Stimulated activated CD4-positive, alpha-beta T cell treated with anti-CD3 and anti-CD28 coated beads, Interleukin-1b, Interleukin-23, amount 100 ng/mL, for 24 hours (primary cell): ENCODE data around the gene LCNL1.
"Not testable (repeated sequence)": the region's sequence is repeated elsewhere in the genome, so short reads cannot be mapped to it uniquely, and the experiment has no call there.

Experiments
- DNase-seq, 4 experiments: peaks; one replicate each; pipeline ENCODE4 v3.0.0-alpha.2; 2020; ENCODE audit warnings: low read depth in 4 of 4, low spot score in 1 of 4

Gene LCNL1

DNA sequence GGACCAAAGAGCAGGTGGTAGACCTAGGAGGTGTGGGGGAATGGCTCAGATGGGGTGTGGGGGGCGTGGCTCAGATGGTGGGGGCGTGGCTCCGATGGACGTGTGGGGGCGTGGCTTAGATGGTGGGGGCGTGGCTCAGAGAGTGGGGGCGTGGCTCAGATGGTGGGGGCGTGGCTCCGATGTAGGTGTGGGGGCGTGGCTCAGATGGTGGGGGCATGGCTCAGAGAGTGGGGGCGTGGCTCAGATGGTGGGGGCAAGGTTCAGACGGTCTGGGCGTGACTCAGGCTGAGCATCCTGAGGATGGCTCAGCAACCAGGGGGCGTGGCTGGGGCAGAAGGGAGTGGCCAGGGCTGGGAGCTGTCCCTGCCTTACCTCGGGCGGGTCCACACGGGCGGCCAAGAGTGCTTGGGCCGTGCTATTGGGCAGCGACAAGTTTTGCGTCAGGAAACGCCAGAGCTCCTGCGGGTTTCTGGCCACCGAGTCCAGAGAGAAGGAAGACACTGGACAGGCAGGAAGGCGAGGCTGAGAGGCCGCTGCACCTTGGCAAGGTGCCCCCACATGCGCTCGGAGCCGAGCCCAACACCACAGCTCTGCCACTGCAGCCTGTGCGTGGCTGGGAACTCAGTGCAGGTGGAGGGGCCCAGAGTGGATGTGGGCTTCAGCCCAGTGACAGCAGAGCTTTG is 39.3 kb downstream of the LCNL1 start:
- peak; percentile 49 to 81 (median 58) for DNase-seq

- DNase-seq = no peak
These were observed 39.8 kb downstream of the LCNL1 start for GRCh38 chr9:137022662-137023008.

- DNase-seq = no peak
These were observed 40.4 kb downstream of the LCNL1 start for GRCh38 chr9:137023157-137023556.

DNA sequence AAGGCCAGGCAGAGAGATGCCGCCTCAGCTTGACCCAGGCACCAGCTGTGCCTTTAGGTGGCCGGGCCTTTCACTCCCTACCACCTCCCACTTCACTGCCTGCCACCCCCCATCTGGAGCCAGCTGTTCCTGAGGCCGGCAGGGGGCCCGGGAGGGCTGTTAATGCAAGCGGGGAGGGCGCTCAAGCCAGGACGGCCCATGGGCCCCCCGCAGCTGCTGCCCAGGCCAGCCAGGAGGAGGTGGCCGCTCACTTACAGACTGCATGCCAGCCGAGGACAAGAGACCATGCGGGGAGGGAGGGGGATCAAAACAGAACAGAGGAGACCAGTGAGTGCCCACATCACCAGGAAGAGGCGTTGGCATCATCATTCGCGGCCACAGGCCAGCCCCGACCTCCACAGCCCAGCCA is 40.8 kb downstream of the LCNL1 start:
- DNase-seq = no peak

GRCh38 chr9:137025517-137025966 is 42.7 kb downstream of the LCNL1 start:
- no peak for DNase-seq

- no peak for DNase-seq
These were observed 43.6 kb downstream of the LCNL1 start for GRCh38 chr9:137026384-137026783.

DNA sequence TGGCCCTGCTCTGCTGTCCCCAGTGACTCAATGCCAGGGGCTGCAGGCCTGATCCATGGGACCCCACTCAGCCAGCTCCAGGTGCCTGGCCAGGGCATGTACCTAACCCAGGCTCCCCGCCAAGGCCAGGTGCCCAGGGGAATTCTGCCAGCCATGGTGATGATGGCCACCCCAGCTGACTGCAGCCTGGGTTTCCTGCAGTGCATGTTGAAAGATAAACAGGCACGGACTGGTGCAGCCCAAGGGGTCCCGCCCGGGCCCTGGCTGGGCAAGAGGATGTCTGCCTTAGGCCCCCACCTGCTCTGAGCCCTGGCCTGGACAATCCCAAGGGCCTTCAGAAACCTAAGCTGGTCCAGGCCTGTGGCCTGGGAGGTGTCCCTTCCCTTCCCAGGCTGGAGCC is 44.0 kb downstream of the LCNL1 start:
- no peak for DNase-seq

GRCh38 chr9:137027369-137028262 is 44.8 kb downstream of the LCNL1 start, which contains the start of gene ABCA2:
ABCA2 (minus strand) TSS chr9:137028237; CDS start chr9:137028140, 97 bp downstream.
- DNase-seq = no peak

GRCh38 chr9:137028263-137029057 is 45.7 kb downstream of the LCNL1 start:
- peak in 2 of 4 experiments; percentile 44 to 54 for DNase-seq

GRCh38 chr9:137029058-137029936 is 46.5 kb downstream of the LCNL1 start:
- peak; percentile 55 to 68 (median 62) for DNase-seq

DNA sequence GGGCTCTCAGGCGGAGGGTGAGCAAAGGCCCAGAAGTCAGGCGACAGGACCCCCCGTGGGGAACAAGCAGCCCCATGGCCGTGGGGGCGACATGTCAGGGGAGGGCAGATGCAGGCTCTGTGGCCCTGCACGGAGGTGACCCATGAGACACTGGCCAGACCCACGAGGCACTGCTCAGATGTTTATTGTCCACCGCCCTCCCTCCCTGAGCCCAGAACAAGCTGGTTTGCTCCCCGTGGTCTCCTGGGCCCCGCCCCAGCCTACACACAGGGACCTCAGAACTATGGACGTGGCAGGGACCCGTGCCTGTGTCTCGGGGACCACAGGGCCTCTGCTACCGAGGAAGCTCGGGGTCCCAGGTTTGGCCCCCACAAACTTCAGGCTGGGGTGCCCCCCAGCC is 47.2 kb downstream of the LCNL1 start:
- no peak for DNase-seq

DNA sequence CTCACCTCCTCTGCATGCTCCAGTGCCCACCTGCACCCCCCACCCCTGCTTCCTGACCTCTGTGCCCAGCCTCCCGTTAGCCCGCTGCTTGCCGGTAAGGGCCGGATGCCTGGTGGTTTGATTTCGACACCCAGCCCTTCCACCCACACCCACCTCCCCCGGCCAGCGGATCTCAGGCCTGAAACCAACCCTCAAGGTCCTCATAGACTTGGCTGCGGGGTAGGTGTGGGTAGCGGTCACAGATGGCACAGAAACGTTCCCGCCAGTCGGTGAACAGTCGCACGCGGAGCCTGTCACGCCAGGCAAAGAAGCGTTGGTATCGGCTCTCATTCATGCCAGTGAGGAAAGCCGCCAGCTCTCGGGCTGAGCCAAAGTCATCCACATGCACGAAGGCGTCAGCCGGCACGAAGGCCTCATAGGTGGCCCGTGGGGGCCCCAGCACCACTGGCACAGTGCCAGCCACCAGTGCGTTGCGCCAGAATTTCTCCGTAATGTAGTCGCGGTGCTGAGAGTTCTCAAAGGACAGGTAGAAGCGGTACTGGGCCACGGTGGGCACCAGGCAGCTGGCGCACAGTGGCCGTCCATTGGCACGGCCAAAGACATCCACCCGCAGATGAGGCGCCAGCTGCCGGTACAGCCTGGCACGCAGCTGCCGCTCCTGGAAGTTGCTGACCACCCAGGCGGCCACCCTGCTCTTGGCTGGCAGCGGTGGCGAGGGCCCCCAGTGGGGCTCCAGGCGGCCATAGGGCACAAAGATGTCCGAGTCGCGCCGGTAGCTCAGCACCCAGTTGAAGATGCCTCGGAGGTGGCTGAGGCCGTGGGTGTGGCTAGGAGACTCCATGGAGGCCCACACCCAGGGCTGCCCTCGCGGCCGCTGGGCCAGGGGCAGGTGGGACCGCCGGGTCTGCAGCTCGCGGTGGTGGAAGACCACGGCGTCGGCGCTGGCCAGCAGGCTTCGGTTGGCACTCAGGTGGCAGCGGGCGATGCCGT is 48.0 kb downstream of the LCNL1 start:
- peak in 1 of 4 experiments; percentile 33 for DNase-seq

- no peak for DNase-seq
These were observed 49.3 kb downstream of the LCNL1 start, which contains the start of gene FUT7 for GRCh38 chr9:137031904-137032640. FUT7 (minus strand) TSS chr9:137032088; CDS start chr9:137031991, 97 bp downstream.

DNA sequence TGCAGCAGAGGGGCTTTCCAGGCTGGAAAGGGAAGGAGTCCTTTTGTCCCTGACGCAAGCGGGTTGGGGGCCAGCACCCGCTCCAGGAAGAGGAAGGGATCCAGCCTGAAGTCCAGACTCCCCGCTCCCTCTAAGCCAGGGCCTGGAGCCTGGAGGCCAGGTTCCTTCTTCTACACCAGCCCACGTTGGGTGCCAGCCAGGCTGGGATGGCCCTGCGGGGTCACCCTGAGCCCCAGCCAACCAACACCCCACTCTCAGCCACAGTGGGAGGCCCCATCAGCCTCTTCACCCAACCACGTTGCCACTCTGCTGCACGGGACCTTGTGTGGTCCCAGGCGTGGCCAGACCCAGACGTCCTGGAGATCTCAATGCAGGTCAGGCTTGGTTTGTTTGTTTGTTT is 50.1 kb downstream of the LCNL1 start:
- DNase-seq = no peak

- not testable (repeated sequence) for DNase-seq
These were observed 50.7 kb downstream of the LCNL1 start for GRCh38 chr9:137033481-137033880.

GRCh38 chr9:137034039-137034708 is 51.4 kb downstream of the LCNL1 start:
- DNase-seq = no peak

GRCh38 chr9:137034709-137035506 is 52.1 kb downstream of the LCNL1 start:
- DNase-seq = peak; percentile 71 to 84 (median 78)
